SK-N-MC (cell line): ENCODE data around the gene NOS1.

Experiments used
- EZH2 ChIP-seq: fragments of 200-600 bp; sonication (generic); IDR thresholded peaks from one replicate; pipeline ENCODE4 v1.6.1; 2017; ENCODE audit warnings: antibody characterized with exemption
- POLR2AphosphoS5 ChIP-seq: IDR thresholded peaks from 2 replicates; pipeline ENCODE4 v1.6.1; 2012; ENCODE audit warnings: mild to moderate bottlenecking, low read depth, low read length, borderline replicate concordance

GRCh38 chr12:117329756-117330155, 31.7 kb downstream of the NOS1 start:
- TF ChIP-seq EZH2 (no peak), POLR2AphosphoS5 (no peak)
